ENCODE data around the gene APOC3. TPM values are rescaled to one million over a fixed set of nuclear protein-coding genes. Genes with fewer than 3 reads are reported as not detected.

Gene APOC3
- not detected in 3 replicates for total RNA-seq

- Mint-ChIP-seq H3K36me3 (no peaks in the 10 kb centered on the region), H3K27ac (no peak within 1 kb of the TSS), H3K4me3 (no peak within 1 kb of the TSS), H3K4me1 (peaks cover 14% of the 10 kb centered on the region), H3K9me3 (no peaks in the 10 kb centered on the region), H3K27me3 (ENCODE audit: low read depth) (no peaks in the 10 kb centered on the region)
- TF ChIP-seq CTCF (IDR thresholded peaks at IDR 0.05; ENCODE audit: unreplicated experiment): no peak
- DNase-seq (ENCODE audit: low spot score in 2 of 2, unreplicated experiment in 2 of 2): no peak
Measured at GRCh38 chr11:116829525-116830183, at the start of gene APOC3. Gene APOC3, plus strand, starts transcription at chr11:116829907. Its CDS starts 676 bp downstream, at chr11:116830583.

GRCh38 chr11:116782728-116783127, 47.0 kb upstream of the APOC3 start:
- DNase-seq (ENCODE audit: low spot score in 2 of 2, unreplicated experiment in 2 of 2): no peak
- Mint-ChIP-seq H3K27ac (no peak overlapping the region), H3K27me3 (ENCODE audit: low read depth) (no peaks in the 10 kb centered on the region), H3K9me3 (no peaks in the 10 kb centered on the region), H3K4me1 (peaks cover 8% of the 10 kb centered on the region), H3K4me3 (no peak overlapping the region), H3K36me3 (peaks cover 58% of the 10 kb centered on the region)
- no peak for TF ChIP-seq CTCF (IDR thresholded peaks at IDR 0.05; ENCODE audit: unreplicated experiment)

- H3K4me3 Mint-ChIP-seq: peak overlapping the region; percentile 99
- DNase-seq (ENCODE audit: low spot score in 2 of 2, unreplicated experiment in 2 of 2): no peak
- peaks cover 37% of the 10 kb centered on the region for H3K36me3 Mint-ChIP-seq
- no peak overlapping the region for H3K27ac Mint-ChIP-seq
- no peak for TF ChIP-seq CTCF (IDR thresholded peaks at IDR 0.05; ENCODE audit: unreplicated experiment)
- H3K27me3 Mint-ChIP-seq (ENCODE audit: low read depth): peaks cover 6% of the 10 kb centered on the region
- peaks cover 18% of the 10 kb centered on the region for H3K4me1 Mint-ChIP-seq
- H3K9me3 Mint-ChIP-seq: no peaks in the 10 kb centered on the region
Measured at GRCh38 chr11:116786326-116786725, 43.4 kb upstream of the APOC3 start.

- peaks cover 34% of the 10 kb centered on the region for H3K36me3 Mint-ChIP-seq
- peaks cover 18% of the 10 kb centered on the region for H3K4me1 Mint-ChIP-seq
- no peak for TF ChIP-seq CTCF (IDR thresholded peaks at IDR 0.05; ENCODE audit: unreplicated experiment)
- H3K9me3 Mint-ChIP-seq: no peaks in the 10 kb centered on the region
- H3K27me3 Mint-ChIP-seq (ENCODE audit: low read depth): peaks cover 6% of the 10 kb centered on the region
- H3K4me3 Mint-ChIP-seq: peak overlapping the region; percentile 99
- peak overlapping the region; percentile 55 for H3K27ac Mint-ChIP-seq
- no peak for DNase-seq (ENCODE audit: low spot score in 2 of 2, unreplicated experiment in 2 of 2)
Measured at GRCh38 chr11:116786966-116787365, 42.7 kb upstream of the APOC3 start.

- DNase-seq (ENCODE audit: low spot score in 2 of 2, unreplicated experiment in 2 of 2): no peak
- Mint-ChIP-seq H3K9me3 (no peaks in the 10 kb centered on the region), H3K4me3 (peak overlapping the region; percentile 99), H3K27me3 (ENCODE audit: low read depth) (peaks cover 6% of the 10 kb centered on the region), H3K27ac (peak overlapping the region; percentile 55), H3K36me3 (peaks cover 30% of the 10 kb centered on the region), H3K4me1 (peaks cover 18% of the 10 kb centered on the region)
- TF ChIP-seq CTCF (IDR thresholded peaks at IDR 0.05; ENCODE audit: unreplicated experiment): no peak
Measured at GRCh38 chr11:116787436-116787785, 42.3 kb upstream of the APOC3 start.

Data from mesothelial cell of epicardium (in vitro differentiated cells).